ENCODE results near the gene ANKRD11. TPM values are rescaled to one million over a fixed set of nuclear protein-coding genes. Genes with fewer than 3 reads are reported as not detected.

Gene ANKRD11
- total RNA-seq (2022) (227 and 242 TPM in 2 replicates), Bru-seq, nascent RNA (percentile 94 among the genes with signal in this experiment), BruChase-seq, experiment 1, labeled RNA remaining after a 6-hour chase (percentile 96 among the genes with signal in this experiment), BruChase-seq, experiment 2, labeled RNA remaining after a 2-hour chase (percentile 94 among the genes with signal in this experiment)
- long read RNA-seq, partial matches to known transcripts: 16 of 71 reads
- long read RNA-seq, other reads (novel, unspliced or antisense): 53 of 71 reads

GRCh38 chr16:89490439-89491237 is at the start of gene ANKRD11:
Gene ANKRD11 (minus strand): TSS chr16:89490561. CDS start chr16:89317019, 173,542 bp downstream.
- Mint-ChIP-seq H3K9me3 (ENCODE audit: low read depth, unreplicated experiment) (no peaks in the 10 kb centered on the region), H3K27ac (ENCODE audit: unreplicated experiment) (peak within 1 kb of the TSS; percentile 97), H3K36me3 (ENCODE audit: insufficient read depth, unreplicated experiment) (peaks cover 57% of the 10 kb centered on the region), H3K27me3 (ENCODE audit: unreplicated experiment) (no peaks in the 10 kb centered on the region), H3K4me3 (ENCODE audit: low read depth, unreplicated experiment) (peak within 1 kb of the TSS; percentile 90), H3K4me1 (ENCODE audit: low read depth, unreplicated experiment) (peaks cover 37% of the 10 kb centered on the region)
- intact Hi-C loops (cut with micrococcal nuclease; ENCODE audit: unreplicated experiment): no loop called here
- no peak for TF ChIP-seq CTCF (IDR thresholded peaks at IDR 0.05; ENCODE audit: unreplicated experiment)
- BruUV-seq (replicated peaks): no TSS peak
- peak; percentile 99 for DNase-seq
- CTCF ChIA-PET: interaction anchor here (0.7 to 1.0 kb wide), 2 partner anchors 12 to 718 kb away, joined by 3 read pairs; no protein-coding TSS in a partner anchor

GRCh38 chr16:89538286-89538685 is 47.9 kb upstream of the ANKRD11 start:
- no peak overlapping the region for H3K4me3 Mint-ChIP-seq (ENCODE audit: low read depth, unreplicated experiment)
- no peak for TF ChIP-seq CTCF (IDR thresholded peaks at IDR 0.05; ENCODE audit: unreplicated experiment)
- CTCF ChIA-PET: no interaction called here

GRCh38 chr16:89537549-89537925 is 47.2 kb upstream of the ANKRD11 start:
- no peak for DNase-seq
- no peaks in the 10 kb centered on the region for H3K4me1 Mint-ChIP-seq (ENCODE audit: low read depth, unreplicated experiment)
- no peak overlapping the region for H3K27ac Mint-ChIP-seq (ENCODE audit: unreplicated experiment)
- H3K36me3 Mint-ChIP-seq (ENCODE audit: insufficient read depth, unreplicated experiment): peaks cover 48% of the 10 kb centered on the region
- intact Hi-C loops (cut with micrococcal nuclease; ENCODE audit: unreplicated experiment): no loop called here
- CTCF ChIA-PET: interaction anchor here (0.6 kb wide), 1 partner anchor 160 kb away, joined by 4 read pairs; no protein-coding TSS in a partner anchor
- no peaks in the 10 kb centered on the region for H3K9me3 Mint-ChIP-seq (ENCODE audit: low read depth, unreplicated experiment)
- BruUV-seq (replicated peaks): no TSS peak
- no peak overlapping the region for H3K4me3 Mint-ChIP-seq (ENCODE audit: low read depth, unreplicated experiment)
- no peaks in the 10 kb centered on the region for H3K27me3 Mint-ChIP-seq (ENCODE audit: unreplicated experiment)
- TF ChIP-seq CTCF (IDR thresholded peaks at IDR 0.05; ENCODE audit: unreplicated experiment): no peak

More at GRCh38 chr16:89538286-89538685, 47.9 kb upstream of the ANKRD11 start:
- no TSS peak for BruUV-seq (replicated peaks)
- H3K27ac Mint-ChIP-seq (ENCODE audit: unreplicated experiment): no peak overlapping the region
- intact Hi-C loops (cut with micrococcal nuclease; ENCODE audit: unreplicated experiment): no loop called here
- H3K9me3 Mint-ChIP-seq (ENCODE audit: low read depth, unreplicated experiment): no peaks in the 10 kb centered on the region
- no peaks in the 10 kb centered on the region for H3K27me3 Mint-ChIP-seq (ENCODE audit: unreplicated experiment)
- DNase-seq: no peak
- H3K36me3 Mint-ChIP-seq (ENCODE audit: insufficient read depth, unreplicated experiment): peaks cover 40% of the 10 kb centered on the region
- H3K4me1 Mint-ChIP-seq (ENCODE audit: low read depth, unreplicated experiment): no peaks in the 10 kb centered on the region

DNA sequence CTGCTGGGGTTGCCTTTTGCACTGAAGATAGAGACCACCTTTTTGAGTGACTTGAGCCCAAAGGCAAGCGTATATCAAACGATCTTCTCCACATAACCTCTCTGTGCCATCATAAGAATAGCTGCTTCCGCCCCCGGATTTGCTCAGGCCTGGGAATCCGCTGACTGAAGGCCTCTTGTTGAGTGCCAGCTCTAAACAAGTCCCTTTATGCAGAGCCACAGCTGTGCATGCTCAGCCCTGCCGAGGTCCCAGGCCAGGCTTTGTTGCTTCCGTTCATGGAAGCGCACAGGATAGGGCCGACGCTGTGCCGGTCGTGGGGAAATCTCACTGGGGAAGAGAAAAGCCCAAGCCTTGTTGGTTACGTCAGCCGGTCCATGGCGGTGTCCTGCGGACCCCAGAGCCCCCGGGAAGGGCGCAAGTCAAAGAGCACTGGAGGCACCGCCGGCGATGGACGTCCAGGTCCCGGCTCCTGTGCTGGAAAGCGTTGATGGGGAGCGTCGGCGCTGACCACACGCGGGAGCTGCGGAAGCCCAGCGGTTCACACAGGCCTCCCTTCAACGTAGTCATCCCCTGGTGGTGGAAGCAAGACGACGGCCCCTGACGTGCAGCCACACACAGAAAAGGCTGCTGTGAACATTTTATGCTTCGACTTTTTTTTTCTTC is 46.7 kb upstream of the ANKRD11 start:
- peaks cover 53% of the 10 kb centered on the region for H3K36me3 Mint-ChIP-seq (ENCODE audit: insufficient read depth, unreplicated experiment)
- H3K27ac Mint-ChIP-seq (ENCODE audit: unreplicated experiment): no peak overlapping the region
- H3K4me3 Mint-ChIP-seq (ENCODE audit: low read depth, unreplicated experiment): no peak overlapping the region
- no TSS peak for BruUV-seq (replicated peaks)
- CTCF ChIA-PET: no interaction called here
- no peak for TF ChIP-seq CTCF (IDR thresholded peaks at IDR 0.05; ENCODE audit: unreplicated experiment)
- intact Hi-C loops (cut with micrococcal nuclease; ENCODE audit: unreplicated experiment): no loop called here
- H3K4me1 Mint-ChIP-seq (ENCODE audit: low read depth, unreplicated experiment): no peaks in the 10 kb centered on the region
- no peak for DNase-seq
- no peaks in the 10 kb centered on the region for H3K27me3 Mint-ChIP-seq (ENCODE audit: unreplicated experiment)
- no peaks in the 10 kb centered on the region for H3K9me3 Mint-ChIP-seq (ENCODE audit: low read depth, unreplicated experiment)

Data from Calu3 (cell line).